Body of pancreas (tissue), 4 donors: ENCODE results near the gene CHSY3.

ENCODE experiments used
- POLR2A ChIP-seq, 3 donors: fragments of 450-650 bp; IDR thresholded peaks; one replicate each; pipeline ENCODE4 v1.6.1; 2016; ENCODE audit warnings: antibody characterized with exemption in 3 of 3, mild to moderate bottlenecking in 2 of 3
- TF ChIP-seq, protein P1 (sequence below), 7 experiments: fragments of 450-650 bp in 4 of 7; fragments of 200-600 bp in 3 of 7; sonication (generic) in 3 of 7; IDR thresholded peaks; one replicate each; pipeline ENCODE4 v1.5.1; 2016 to 2019; ENCODE audit warnings: antibody characterized with exemption in 7 of 7

GRCh38 chr5:130065617-130066016 is 161.4 kb downstream of the CHSY3 start:
- TF ChIP-seq, protein P1, sequence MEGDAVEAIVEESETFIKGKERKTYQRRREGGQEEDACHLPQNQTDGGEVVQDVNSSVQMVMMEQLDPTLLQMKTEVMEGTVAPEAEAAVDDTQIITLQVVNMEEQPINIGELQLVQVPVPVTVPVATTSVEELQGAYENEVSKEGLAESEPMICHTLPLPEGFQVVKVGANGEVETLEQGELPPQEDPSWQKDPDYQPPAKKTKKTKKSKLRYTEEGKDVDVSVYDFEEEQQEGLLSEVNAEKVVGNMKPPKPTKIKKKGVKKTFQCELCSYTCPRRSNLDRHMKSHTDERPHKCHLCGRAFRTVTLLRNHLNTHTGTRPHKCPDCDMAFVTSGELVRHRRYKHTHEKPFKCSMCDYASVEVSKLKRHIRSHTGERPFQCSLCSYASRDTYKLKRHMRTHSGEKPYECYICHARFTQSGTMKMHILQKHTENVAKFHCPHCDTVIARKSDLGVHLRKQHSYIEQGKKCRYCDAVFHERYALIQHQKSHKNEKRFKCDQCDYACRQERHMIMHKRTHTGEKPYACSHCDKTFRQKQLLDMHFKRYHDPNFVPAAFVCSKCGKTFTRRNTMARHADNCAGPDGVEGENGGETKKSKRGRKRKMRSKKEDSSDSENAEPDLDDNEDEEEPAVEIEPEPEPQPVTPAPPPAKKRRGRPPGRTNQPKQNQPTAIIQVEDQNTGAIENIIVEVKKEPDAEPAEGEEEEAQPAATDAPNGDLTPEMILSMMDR (IDR thresholded peaks at IDR 0.05): no peak
- TF ChIP-seq POLR2A (IDR thresholded peaks at IDR 0.05): no peak
